OCI-LY7 (cell line): ENCODE results near the gene SNAPC2.

ENCODE experiments used
- EZH2phosphoT487 ChIP-seq: fragments of 200-600 bp; sonication (generic); IDR thresholded peaks from 2 replicates; pipeline ENCODE4 v1.6.1; 2018; ENCODE audit warnings: low read depth, borderline replicate concordance, mild to moderate bottlenecking, mixed run types, antibody characterized with exemption, low read length, moderate library complexity, mixed read lengths
- TF ChIP-seq, protein P1 (sequence below): fragments of 200-600 bp; sonication (generic); conservative IDR thresholded peaks from 2 replicates; pipeline ENCODE4 v1.5.1; 2014; ENCODE audit warnings: mild to moderate bottlenecking, antibody characterized with exemption, low read length, moderate library complexity, mixed read lengths

DNA sequence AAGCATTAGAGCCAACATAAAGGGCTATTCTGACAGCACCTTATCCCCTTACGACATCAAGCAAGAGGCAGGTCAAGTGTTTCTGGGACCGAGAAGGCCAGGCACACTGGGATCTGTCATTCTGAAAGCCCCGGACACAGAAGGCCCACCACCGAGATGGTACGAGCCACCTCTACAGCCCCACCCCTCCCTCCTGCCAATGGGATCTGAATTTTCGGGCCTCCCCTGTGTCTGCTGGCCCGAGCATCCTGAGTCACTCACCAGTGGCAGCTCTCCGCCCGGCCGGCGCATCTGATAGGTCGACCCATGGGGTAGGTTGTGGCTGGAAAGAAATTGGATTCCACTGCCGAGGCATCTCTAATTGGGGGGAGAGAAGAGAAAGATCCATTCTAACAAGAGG, 20.7 kb downstream of the SNAPC2 start:
- TF ChIP-seq, protein P1, sequence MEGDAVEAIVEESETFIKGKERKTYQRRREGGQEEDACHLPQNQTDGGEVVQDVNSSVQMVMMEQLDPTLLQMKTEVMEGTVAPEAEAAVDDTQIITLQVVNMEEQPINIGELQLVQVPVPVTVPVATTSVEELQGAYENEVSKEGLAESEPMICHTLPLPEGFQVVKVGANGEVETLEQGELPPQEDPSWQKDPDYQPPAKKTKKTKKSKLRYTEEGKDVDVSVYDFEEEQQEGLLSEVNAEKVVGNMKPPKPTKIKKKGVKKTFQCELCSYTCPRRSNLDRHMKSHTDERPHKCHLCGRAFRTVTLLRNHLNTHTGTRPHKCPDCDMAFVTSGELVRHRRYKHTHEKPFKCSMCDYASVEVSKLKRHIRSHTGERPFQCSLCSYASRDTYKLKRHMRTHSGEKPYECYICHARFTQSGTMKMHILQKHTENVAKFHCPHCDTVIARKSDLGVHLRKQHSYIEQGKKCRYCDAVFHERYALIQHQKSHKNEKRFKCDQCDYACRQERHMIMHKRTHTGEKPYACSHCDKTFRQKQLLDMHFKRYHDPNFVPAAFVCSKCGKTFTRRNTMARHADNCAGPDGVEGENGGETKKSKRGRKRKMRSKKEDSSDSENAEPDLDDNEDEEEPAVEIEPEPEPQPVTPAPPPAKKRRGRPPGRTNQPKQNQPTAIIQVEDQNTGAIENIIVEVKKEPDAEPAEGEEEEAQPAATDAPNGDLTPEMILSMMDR = no peak
- no peak for TF ChIP-seq EZH2phosphoT487
